Kidney (tissue), 14 donors: ENCODE results near the gene ZBTB16. TPM values are rescaled to one million over a fixed set of nuclear protein-coding genes. Genes with fewer than 3 reads are reported as not detected.

Experiments used
- DNase-seq, 5 donors: peaks; one replicate each; pipeline ENCODE4 v3.0.0-alpha.2; 2013 to 2020
- FAIRE-seq: peaks from 2 replicates; lab custom pipeline; 2012; peaks lifted over from hg19 to GRCh38; lab: Jason Lieb, UNC
- H3K27ac ChIP-seq, 2 donors: one replicate each; pipeline ENCODE4 v1.7.0; 2013; ENCODE audit warnings: low read depth in 2 of 2, low read length in 2 of 2, inconsistent platforms in 1 of 2
- H3K27me3 ChIP-seq: one replicate; pipeline ENCODE4 v1.7.1; 2013; ENCODE audit warnings: low read length, inconsistent platforms; ENCODE audit not compliant: control insufficient read depth, insufficient read depth
- H3K36me3 ChIP-seq, 3 donors: one replicate each; pipeline versions ENCODE4 v1.7.0 to v1.7.1; 2013; ENCODE audit warnings: low read length in 3 of 3, control low read depth in 1 of 3, inconsistent platforms in 1 of 3; ENCODE audit not compliant: insufficient read depth in 3 of 3, control insufficient read depth in 2 of 3
- H3K4me1 ChIP-seq, 3 donors: one replicate each; pipeline versions ENCODE4 v1.7.0 to v1.7.1; 2013; ENCODE audit warnings: low read length in 3 of 3, inconsistent platforms in 1 of 3, low read depth in 1 of 3; ENCODE audit not compliant: control insufficient read depth in 2 of 3, insufficient read depth in 2 of 3
- H3K4me3 ChIP-seq, 3 donors: one replicate each; pipeline versions ENCODE4 v1.7.0 to v1.8.1; 2013; ENCODE audit warnings: low read length in 3 of 3, control low read depth in 1 of 3, inconsistent platforms in 1 of 3
- H3K9ac ChIP-seq, 3 donors: one replicate each; pipeline versions ENCODE4 v1.7.0 to v1.7.1; 2013; ENCODE audit warnings: low read length in 3 of 3, control low read depth in 1 of 3, inconsistent platforms in 1 of 3
- H3K9me3 ChIP-seq, 3 donors: one replicate each; pipeline versions ENCODE4 v1.7.0 to v1.7.1; 2013; ENCODE audit warnings: low read length in 3 of 3, control low read depth in 1 of 3, inconsistent platforms in 1 of 3; ENCODE audit not compliant: control insufficient read depth in 2 of 3, insufficient read depth in 1 of 3
- intact Hi-C: fragments of 100-400 bp; cut with DNase I; formaldehyde crosslinking; loops from one replicate; pipeline ENCODE4 v1.11.1; 2022
- polyA plus RNA-seq: library from polyadenylated mRNA; stranded (reverse); fragments of 350-450 nt; fragmentation: Illumina TruSeq; extraction: RNeasy Lipid Tissue Mini Kit (QIAGEN cat#74804); gene quantifications from one replicate; pipeline ENCODE4 v1.2.3, GENCODE V29; 2014; ENCODE audit warnings: low read depth, low replicate concordance; ENCODE audit not compliant: insufficient read depth
- total RNA-seq: library from RNA; stranded (reverse); fragmentation: NEBNext Ultra II Directional; extraction: Animal tissue kit (Norgen Biotek cat#: 25700); gene quantifications from one replicate; pipeline ENCODE4 v1.2.1, GENCODE V29; 2021
- TF ChIP-seq, protein P1 (sequence below): IDR thresholded peaks from 3 replicates; pipeline ENCODE4 v1.5.1; 2012; ENCODE audit warnings: mild to moderate bottlenecking, moderate library complexity, borderline replicate concordance; ENCODE audit not compliant: insufficient read depth; ENCODE audit errors: extremely low read depth
- donor health status: control.
- donor health status: control.
- donor health status: control.
- donor health status: control.
- donor health status: control.
- donor health status: DM: yes; HTN: yes; CAD: no.
- donor health status: Normal renal cell carcinoma (clear cell type).

The ZBTB16 gene
- total and polyA plus RNA-seq, 2 donors from 2014 or later: 2.5 to 126 TPM

- Histone ChIP-seq H3K9ac (no peak overlapping the region), H3K9me3 (no peaks in the 10 kb centered on the region), H3K27me3 (no peaks in the 10 kb centered on the region), H3K4me3 (no peak overlapping the region), H3K36me3 (peaks cover 0 to 9% (median 4%) of the 10 kb centered on the region in 3 donors), H3K4me1 (peaks cover 0 to 31% (median 22%) of the 10 kb centered on the region in 3 donors), H3K27ac (no peak overlapping the region)
- TF ChIP-seq, protein P1, sequence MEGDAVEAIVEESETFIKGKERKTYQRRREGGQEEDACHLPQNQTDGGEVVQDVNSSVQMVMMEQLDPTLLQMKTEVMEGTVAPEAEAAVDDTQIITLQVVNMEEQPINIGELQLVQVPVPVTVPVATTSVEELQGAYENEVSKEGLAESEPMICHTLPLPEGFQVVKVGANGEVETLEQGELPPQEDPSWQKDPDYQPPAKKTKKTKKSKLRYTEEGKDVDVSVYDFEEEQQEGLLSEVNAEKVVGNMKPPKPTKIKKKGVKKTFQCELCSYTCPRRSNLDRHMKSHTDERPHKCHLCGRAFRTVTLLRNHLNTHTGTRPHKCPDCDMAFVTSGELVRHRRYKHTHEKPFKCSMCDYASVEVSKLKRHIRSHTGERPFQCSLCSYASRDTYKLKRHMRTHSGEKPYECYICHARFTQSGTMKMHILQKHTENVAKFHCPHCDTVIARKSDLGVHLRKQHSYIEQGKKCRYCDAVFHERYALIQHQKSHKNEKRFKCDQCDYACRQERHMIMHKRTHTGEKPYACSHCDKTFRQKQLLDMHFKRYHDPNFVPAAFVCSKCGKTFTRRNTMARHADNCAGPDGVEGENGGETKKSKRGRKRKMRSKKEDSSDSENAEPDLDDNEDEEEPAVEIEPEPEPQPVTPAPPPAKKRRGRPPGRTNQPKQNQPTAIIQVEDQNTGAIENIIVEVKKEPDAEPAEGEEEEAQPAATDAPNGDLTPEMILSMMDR: no peak
- intact Hi-C loops: no loop called here
- DNase-seq: no peak
- no peak for FAIRE-seq
Observed at GRCh38 chr11:114083391-114084252, 24.1 kb downstream of the ZBTB16 start.

DNA sequence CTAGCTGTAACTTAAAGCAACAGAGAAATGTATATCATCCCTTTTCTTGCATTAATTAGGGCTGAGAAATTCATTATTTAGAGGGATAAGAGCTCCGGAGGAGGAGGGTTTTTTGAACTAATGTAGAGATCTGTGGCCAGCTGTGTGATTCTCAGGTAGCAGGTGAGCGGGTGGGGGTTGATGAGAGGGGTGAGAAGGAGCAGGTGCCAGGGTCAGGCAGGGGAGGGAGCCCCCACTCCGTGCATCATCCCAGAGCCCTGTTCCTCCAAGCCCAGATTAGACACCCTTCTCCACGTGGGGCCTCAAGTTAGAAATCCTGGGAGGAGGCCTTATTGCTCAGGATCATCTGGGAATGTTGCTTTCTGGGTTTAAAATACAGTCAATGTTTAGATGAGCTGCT lies 24.9 kb downstream of the ZBTB16 start:
- H3K9ac ChIP-seq: no peak overlapping the region
- peaks cover 0 to 25% (median 19%) of the 10 kb centered on the region in 3 donors for H3K4me1 ChIP-seq
- intact Hi-C loops: no loop called here
- H3K9me3 ChIP-seq: no peaks in the 10 kb centered on the region
- TF ChIP-seq, protein P1: no peak
- DNase-seq (no peak), FAIRE-seq (no peak)
- no peaks in the 10 kb centered on the region for H3K27me3 ChIP-seq
- H3K27ac ChIP-seq: no peak overlapping the region
- no peak overlapping the region for H3K4me3 ChIP-seq
- peaks cover 0 to 9% (median 2%) of the 10 kb centered on the region in 3 donors for H3K36me3 ChIP-seq

GRCh38 chr11:114085965-114086793 lies 26.7 kb downstream of the ZBTB16 start:
- FAIRE-seq (no peak), DNase-seq (no peak)
- H3K36me3 ChIP-seq: peaks cover 0 to 9% (median 2%) of the 10 kb centered on the region in 3 donors
- H3K4me3 ChIP-seq: no peak overlapping the region
- no peak overlapping the region for H3K27ac ChIP-seq
- H3K9me3 ChIP-seq: no peaks in the 10 kb centered on the region
- no peak overlapping the region for H3K9ac ChIP-seq
- TF ChIP-seq, protein P1: no peak
- peaks cover 0 to 17% (median 8%) of the 10 kb centered on the region in 3 donors for H3K4me1 ChIP-seq
- intact Hi-C loops: no loop called here
- no peaks in the 10 kb centered on the region for H3K27me3 ChIP-seq
